Heart left ventricle (tissue), 16 donors: ENCODE measurements around the gene SPTBN1. TPM values are rescaled to one million over a fixed set of nuclear protein-coding genes. Genes with fewer than 3 reads are reported as not detected.

Experiments
- ATAC-seq, 4 donors: fragments of 200-7000 bp; cut with Tn5 transposase; one replicate each; pipeline ENCODE4 v1.9.1; 2020 to 2022; ENCODE audit warnings: moderate library complexity in 4 of 4, mild to moderate bottlenecking in 3 of 4, moderate number of reproducible peaks in 1 of 4
- DNase-seq, 5 donors: peaks; one replicate each; pipeline ENCODE4 v3.0.0-alpha.2; 2020
- H3K27ac ChIP-seq, 12 donors: fragments of 200-600 bp; sonication (generic) in 4 of 12; one replicate each; pipeline versions ENCODE4 v1.5.0 to v1.8.0; 2016 to 2022; ENCODE audit warnings: mild to moderate bottlenecking in 2 of 12
- H3K27me3 ChIP-seq, 9 donors: fragments of 200-600 bp; sonication (generic) in 2 of 9; one replicate each; pipeline versions ENCODE4 v1.5.1 to v1.8.0; 2016 to 2022; ENCODE audit warnings: mild to moderate bottlenecking in 3 of 9
- H3K36me3 ChIP-seq, 9 donors: fragments of 200-600 bp; sonication (generic) in 2 of 9; one replicate each; pipeline versions ENCODE4 v1.5.0 to v1.8.0; 2018 to 2022; ENCODE audit warnings: mild to moderate bottlenecking in 2 of 9
- H3K4me1 ChIP-seq, 12 donors: fragments of 200-600 bp; sonication (generic) in 4 of 12; one replicate each; pipeline versions ENCODE4 v1.5.0 to v1.8.0; 2016 to 2022; ENCODE audit warnings: mild to moderate bottlenecking in 3 of 12
- H3K4me3 ChIP-seq, 12 donors: fragments of 200-600 bp; sonication (generic) in 4 of 12; one replicate each; pipeline versions ENCODE4 v1.5.0 to v1.8.0; 2017 to 2022; ENCODE audit warnings: mild to moderate bottlenecking in 9 of 12, moderate library complexity in 4 of 12
- H3K9me3 ChIP-seq, 12 donors: fragments of 200-600 bp; sonication (generic) in 4 of 12; one replicate each; pipeline versions ENCODE4 v1.5.0 to v1.8.0; 2016 to 2022; ENCODE audit warnings: mild to moderate bottlenecking in 1 of 12
- POLR2A ChIP-seq, 2 donors: fragments of 450-650 bp; IDR thresholded peaks; one replicate each; pipeline ENCODE4 v1.6.1; 2017; ENCODE audit warnings: antibody characterized with exemption in 2 of 2, mild to moderate bottlenecking in 2 of 2, moderate library complexity in 2 of 2
- WGBS, 4 donors: extraction: QIAGEN DNeasy Blood & Tissue Kit in 2 of 4; methylation state at CpG; one replicate each; pipeline versions ENCODE4 v1.1.5 to v1.1.7; 2013 to 2018; 5-methylcytosine and 5-hydroxymethylcytosine counted together
- intact Hi-C, 10 donors: fragments of 100-400 bp; cut with DNase I; formaldehyde crosslinking; loops; one replicate each; pipeline versions ENCODE4 v1.11.1 to v1.14.2; 2022
- polyA plus RNA-seq, 2 donors: library from polyadenylated mRNA; stranded (reverse); fragments of 200-250 nt; gene quantifications; one replicate each; pipeline ENCODE4 v1.2.3, GENCODE V29; 2013
- total RNA-seq, 9 donors: library from RNA; depleted of rRNA in 2 of 9; stranded (reverse); fragments of >200 nt in 2 of 9; fragmentation: NEBNext Ultra II Directional in 3 of 9; extraction: Animal tissue kit (Norgen Biotek cat#: 25700) in 3 of 9; gene quantifications; one replicate each; pipeline versions ENCODE4 v1.1.0 to v1.2.4, GENCODE V29; 2016 to 2023
- TF ChIP-seq, protein P1 (sequence below), 12 donors: fragments of 200-600 bp; sonication (generic) in 4 of 12; IDR thresholded peaks; one replicate each; pipeline versions ENCODE4 v1.5.0 to v1.8.0; 2018 to 2022; ENCODE audit warnings: antibody characterized with exemption in 12 of 12, mild to moderate bottlenecking in 5 of 12
- donor health status: ischemic (EF 13 %, LVEDD 7.1; RV severe dilation, severe dysfunction).
- donor health status: healthy with polysubstance abuse.
- donor health status: DM: no; HTN: yes; CAD: no.
- donor health status: DM: no; HTN: no; CAD: no.
- donor health status: ischemic (EF 25% LVEDD 6.9; RV normal size, moderate dysfunction).
- donor health status: ischemic (EF 25% LVEDD 5.7; RV mildly dilated, moderate dysfunction).
- donor health status: healthy.
- donor health status: DM: yes; HTN: yes; CAD: no.
- donor health status: ischemic (EF 35%, LVEDD 5.7; RV mildly dilated, moderate dysfunction).
- donor health status: nonischemic (EF 11% LVEDD 7.7; RV severe dilation, severe dysfunction).
- donor health status: DM: yes; HTN: yes; CAD: no.
- donor health status: PGD.
- donor health status: ischemic (EF 29% LVEDD 5.4; RV normal size, mild dysfunction).
- donor health status: nonischemic (EF 23%, LVEDD 6.1; RV moderate dilation, normal function).

Gene SPTBN1
- total and polyA plus RNA-seq, 11 donors = 124 to 659 (median 422) TPM

DNA sequence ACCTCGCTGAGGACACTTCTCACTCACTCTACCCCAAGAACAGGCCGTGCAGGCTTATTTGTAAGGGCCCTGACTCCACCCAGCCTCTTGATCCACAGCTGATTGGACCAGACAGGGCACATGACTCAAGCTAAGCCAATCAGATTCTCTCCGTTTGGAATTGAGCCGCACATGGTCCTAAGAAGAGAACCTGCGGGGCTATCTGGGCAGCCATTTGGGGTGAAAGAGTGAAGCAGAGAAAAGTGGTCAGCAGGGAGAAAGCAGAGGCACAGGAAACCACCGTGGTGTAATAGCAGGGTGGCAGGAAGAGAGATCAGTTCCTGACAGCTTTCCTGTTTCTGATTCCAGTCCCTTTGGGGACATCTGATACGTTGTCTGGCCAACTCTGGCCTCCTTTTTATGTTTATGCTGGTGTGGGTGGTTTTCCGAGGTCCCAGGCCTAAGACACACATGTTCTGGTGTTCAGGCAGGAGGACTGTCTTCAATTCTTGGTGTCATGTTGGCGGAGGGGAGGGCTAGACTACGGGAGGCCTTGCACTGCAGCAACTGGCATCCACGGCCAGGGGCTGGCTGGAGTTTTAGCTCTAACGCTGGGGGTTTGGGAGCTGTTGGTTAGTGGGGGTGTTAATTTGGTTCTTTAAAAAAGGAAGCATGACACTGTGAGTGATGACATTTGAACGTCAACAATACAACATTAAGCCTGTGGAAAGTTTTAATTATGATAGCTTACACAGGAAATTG, 26.1 kb upstream of the SPTBN1 start:
- ATAC-seq (peak; percentile 16 to 59 (median 38)), DNase-seq (peak in 3 of 5 donors; percentile 24 to 38 (median 30))
- H3K4me1 ChIP-seq = peaks cover 0 to 87% (median 63%) of the 10 kb centered on the region in 12 donors

DNA sequence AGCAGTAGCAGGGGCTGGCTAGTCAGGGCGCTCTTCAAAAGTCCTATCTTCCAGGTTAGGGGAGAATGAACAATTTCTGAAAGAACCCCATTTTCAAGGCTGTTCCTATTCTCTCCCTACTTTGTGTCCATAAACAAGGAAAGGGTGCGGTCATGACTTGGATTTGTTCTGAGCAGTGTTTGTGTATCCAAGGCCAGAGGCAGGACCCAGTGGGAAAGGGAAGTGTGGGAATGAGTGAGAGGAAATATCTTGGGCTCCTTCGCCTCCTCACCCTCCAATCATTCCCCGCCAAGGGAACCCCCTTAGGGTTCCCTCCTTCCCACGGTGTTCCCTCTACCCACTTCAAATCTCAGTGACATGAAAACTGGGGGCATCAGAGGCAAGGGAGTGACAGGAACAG, 25.5 kb upstream of the SPTBN1 start:
- no peaks in the 10 kb centered on the region for H3K36me3 ChIP-seq
- WGBS, 4 donors = 39 to 60% (median 47%) methylated on average over 5 of the region's 5 CpGs
- ATAC-seq (peak; percentile 27 to 78 (median 57)), DNase-seq (peak in 2 of 5 donors; percentile 41 to 42)
- intact Hi-C loops = no loop called here
- peak overlapping the region; percentile 72 to 94 (median 85) for H3K27ac ChIP-seq
- TF ChIP-seq, protein P1, sequence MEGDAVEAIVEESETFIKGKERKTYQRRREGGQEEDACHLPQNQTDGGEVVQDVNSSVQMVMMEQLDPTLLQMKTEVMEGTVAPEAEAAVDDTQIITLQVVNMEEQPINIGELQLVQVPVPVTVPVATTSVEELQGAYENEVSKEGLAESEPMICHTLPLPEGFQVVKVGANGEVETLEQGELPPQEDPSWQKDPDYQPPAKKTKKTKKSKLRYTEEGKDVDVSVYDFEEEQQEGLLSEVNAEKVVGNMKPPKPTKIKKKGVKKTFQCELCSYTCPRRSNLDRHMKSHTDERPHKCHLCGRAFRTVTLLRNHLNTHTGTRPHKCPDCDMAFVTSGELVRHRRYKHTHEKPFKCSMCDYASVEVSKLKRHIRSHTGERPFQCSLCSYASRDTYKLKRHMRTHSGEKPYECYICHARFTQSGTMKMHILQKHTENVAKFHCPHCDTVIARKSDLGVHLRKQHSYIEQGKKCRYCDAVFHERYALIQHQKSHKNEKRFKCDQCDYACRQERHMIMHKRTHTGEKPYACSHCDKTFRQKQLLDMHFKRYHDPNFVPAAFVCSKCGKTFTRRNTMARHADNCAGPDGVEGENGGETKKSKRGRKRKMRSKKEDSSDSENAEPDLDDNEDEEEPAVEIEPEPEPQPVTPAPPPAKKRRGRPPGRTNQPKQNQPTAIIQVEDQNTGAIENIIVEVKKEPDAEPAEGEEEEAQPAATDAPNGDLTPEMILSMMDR (IDR thresholded peaks at IDR 0.05) = no peak
- no peak for TF ChIP-seq POLR2A (IDR thresholded peaks at IDR 0.05)
- no peaks in the 10 kb centered on the region for H3K9me3 ChIP-seq
- no peak overlapping the region for H3K4me3 ChIP-seq
- peaks cover 0 to 94% (median 70%) of the 10 kb centered on the region in 12 donors for H3K4me1 ChIP-seq
- H3K27me3 ChIP-seq = no peaks in the 10 kb centered on the region

More for the DNA sequence above, 26.1 kb upstream of the SPTBN1 start:
- intact Hi-C loops = no loop called here
- Histone ChIP-seq H3K9me3 (no peaks in the 10 kb centered on the region), H3K27ac (peak overlapping the region; percentile 72 to 94 (median 85)), H3K36me3 (no peaks in the 10 kb centered on the region), H3K27me3 (no peaks in the 10 kb centered on the region), H3K4me3 (no peak overlapping the region)
- no peak for TF ChIP-seq POLR2A (IDR thresholded peaks at IDR 0.05)
- TF ChIP-seq, protein P1 (IDR thresholded peaks at IDR 0.05) = no peak
- WGBS, 4 donors = 48 to 64% (median 54%) methylated on average over 13 of the region's 13 CpGs

DNA sequence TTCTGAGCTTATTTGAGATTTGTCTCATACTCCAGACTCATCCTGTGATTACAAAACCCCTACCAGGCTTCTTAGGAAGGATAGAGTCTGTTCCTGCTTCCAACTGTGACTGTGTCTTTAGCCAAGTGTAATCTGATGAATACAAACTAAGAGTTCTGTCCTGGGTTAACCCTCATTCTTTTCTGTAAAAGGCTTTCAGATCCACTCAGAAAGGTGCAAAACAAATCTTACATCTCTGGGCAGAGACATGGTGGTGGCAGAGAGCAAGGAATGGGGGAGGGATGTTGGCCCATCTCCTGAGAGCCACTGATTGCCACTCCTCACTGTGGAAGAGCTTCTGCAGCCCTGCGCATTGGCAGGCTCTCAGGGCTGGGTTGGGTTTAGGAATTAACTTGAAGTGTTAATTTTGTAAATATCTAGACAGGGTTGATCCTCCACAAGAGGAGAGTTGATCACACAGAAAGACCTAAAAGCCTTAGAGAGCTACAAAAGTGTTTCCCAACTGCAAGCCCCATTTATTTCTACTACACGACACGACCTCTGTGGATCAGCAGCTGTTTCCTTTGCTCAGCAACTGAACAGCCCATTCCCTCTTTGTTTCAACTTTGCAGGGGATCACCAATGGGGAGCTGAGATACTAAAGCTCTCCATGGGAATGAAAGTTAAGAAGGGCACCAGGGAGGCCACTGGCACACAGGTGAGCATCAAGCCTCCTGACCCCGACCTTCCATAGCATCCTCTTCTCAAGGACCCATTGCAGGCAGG, 23.7 kb upstream of the SPTBN1 start:
- 40 to 58% (median 56%) methylated on average over 4 of the region's 4 CpGs for WGBS, 4 donors
- H3K4me3 ChIP-seq = no peak overlapping the region
- H3K27me3 ChIP-seq = no peaks in the 10 kb centered on the region
- H3K36me3 ChIP-seq = no peaks in the 10 kb centered on the region
- no peak for DNase-seq
- H3K27ac ChIP-seq = peak overlapping the region in 11 of 12 donors; percentile 48 to 94 (median 83)
- no peaks in the 10 kb centered on the region for H3K9me3 ChIP-seq
- TF ChIP-seq POLR2A (IDR thresholded peaks at IDR 0.05) = no peak
- TF ChIP-seq, protein P1 (IDR thresholded peaks at IDR 0.05) = no peak
- peaks cover 0 to 97% (median 77%) of the 10 kb centered on the region in 12 donors for H3K4me1 ChIP-seq
- ATAC-seq = peak in 1 of 4 donors; percentile 10
- intact Hi-C loops = no loop called here

DNA sequence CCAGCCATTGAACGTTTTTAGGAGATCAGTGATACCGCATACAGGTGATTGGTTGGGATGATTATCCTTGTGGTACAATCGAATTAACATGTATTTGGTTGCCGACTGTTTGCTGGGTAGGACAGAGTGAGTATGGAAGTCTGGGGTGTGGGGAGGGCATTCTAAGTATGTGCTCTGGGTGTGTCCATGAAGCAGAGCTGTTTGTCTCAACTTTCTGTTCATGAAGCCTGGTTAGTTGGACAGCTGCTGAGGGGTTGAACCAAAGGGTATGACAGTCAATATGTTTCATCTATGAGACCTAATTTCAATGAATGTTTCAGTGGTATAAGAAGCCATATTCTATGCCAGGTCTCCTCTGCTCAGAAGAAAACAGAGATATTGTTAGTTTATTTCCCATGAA, 21.9 kb upstream of the SPTBN1 start:
- ATAC-seq = no peak
- Histone ChIP-seq H3K4me3 (no peak overlapping the region), H3K27me3 (no peaks in the 10 kb centered on the region), H3K4me1 (peaks cover 0 to 97% (median 76%) of the 10 kb centered on the region in 12 donors), H3K27ac (peak overlapping the region in 4 of 12 donors; percentile 1 to 59 (median 43)), H3K9me3 (no peaks in the 10 kb centered on the region), H3K36me3 (no peaks in the 10 kb centered on the region)
- TF ChIP-seq POLR2A (IDR thresholded peaks at IDR 0.05) = no peak
- TF ChIP-seq, protein P1 (IDR thresholded peaks at IDR 0.05) = no peak
- no peak for DNase-seq
- intact Hi-C loops = no loop called here
- WGBS, 4 donors = 91 to 98% (median 95%) methylated on average over 4 of the region's 4 CpGs
